LNCaP clone FGC (cell line): Measurements from ENCODE around the gene FDX2.

Source experiments
- DNase-seq: peaks from one replicate; pipeline ENCODE4 v3.0.0-alpha.2; 2011; ENCODE audit warnings: low read depth
- H3K4me3 ChIP-seq: 2 replicates; pipeline ENCODE4 v1.5.1; 2011; ENCODE audit warnings: mild to moderate bottlenecking, low read depth, low read length, control low read depth
- CTCF ChIP-seq: IDR thresholded peaks from 2 replicates; pipeline ENCODE4 v1.5.1; 2012; ENCODE audit warnings: mild to moderate bottlenecking; ENCODE audit not compliant: control insufficient read depth, insufficient read depth; ENCODE audit errors: extremely low read depth

FDX2 gene

GRCh38 chr19:10279737-10280442 lies 35.9 kb downstream of the FDX2 start:
- no peak overlapping the region for H3K4me3 ChIP-seq
- TF ChIP-seq CTCF: no peak
- no peak for DNase-seq

- TF ChIP-seq CTCF: no peak
- no peak overlapping the region for H3K4me3 ChIP-seq
- DNase-seq: no peak
Measured at GRCh38 chr19:10278935-10279334, 36.9 kb downstream of the FDX2 start.

GRCh38 chr19:10277795-10278589 lies 37.8 kb downstream of the FDX2 start:
- no peak for TF ChIP-seq CTCF
- no peak overlapping the region for H3K4me3 ChIP-seq
- DNase-seq: no peak

GRCh38 chr19:10274589-10274988 lies 41.2 kb downstream of the FDX2 start:
- no peak for DNase-seq
- no peak for TF ChIP-seq CTCF
- H3K4me3 ChIP-seq: no peak overlapping the region

GRCh38 chr19:10271543-10272086 lies 44.2 kb downstream of the FDX2 start:
- no peak for TF ChIP-seq CTCF
- no peak overlapping the region for H3K4me3 ChIP-seq
- DNase-seq: no peak

GRCh38 chr19:10270616-10271394 lies 45.0 kb downstream of the FDX2 start, which contains the start of gene ICAM1:
Gene ICAM1, plus strand, starts transcription at chr19:10271120. Its CDS starts 40 bp downstream, at chr19:10271160.
- no peak for TF ChIP-seq CTCF
- H3K4me3 ChIP-seq: no peak within 1 kb of the TSS
- DNase-seq: no peak
